ENCODE measurements around the gene SDF4. TPM values are rescaled to one million over a fixed set of nuclear protein-coding genes. Genes with fewer than 3 reads are reported as not detected.
"Not testable (repeated sequence)": the region's sequence is repeated elsewhere in the genome, so short reads cannot be mapped to it uniquely, and the experiment has no call there.

The SDF4 gene
- total and polyA plus RNA-seq, 2 of the 8 experiments (the other 6 are each of a cell fraction or from before 2014, with no cell fraction given): 45.5 to 75.6 TPM

DNA sequence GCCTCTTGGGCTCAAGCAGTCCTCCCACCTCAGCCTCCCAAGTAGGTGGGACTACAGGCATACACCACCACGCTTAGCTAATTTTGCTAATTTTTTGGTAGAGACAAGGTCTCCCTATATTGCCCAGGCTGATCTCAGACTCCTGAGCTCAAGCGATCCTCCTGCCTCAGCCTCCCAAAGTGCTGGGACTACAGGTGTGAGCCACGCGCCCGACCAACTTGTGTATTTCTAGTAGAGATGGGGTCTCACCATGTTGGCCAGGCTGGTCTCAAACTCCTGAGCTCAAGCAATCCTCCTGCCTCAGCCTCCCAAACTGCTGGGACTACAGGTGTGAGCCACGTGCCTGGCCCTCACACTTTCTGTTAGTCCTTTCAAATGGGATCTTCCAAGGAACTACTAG, 36.1 kb downstream of the SDF4 start:
- H3K36me3 ChIP-seq (ENCODE audit: control insufficient read depth in 2 of 4, insufficient read depth in 4 of 4, low read length in 3 of 4); H2AK5ac ChIP-seq (ENCODE audit: low read depth, low read length); H4K20me1 ChIP-seq (replicated peaks in 1 of 2; ENCODE audit: control insufficient read depth in 1 of 2, insufficient read depth in 2 of 2, low read length in 2 of 2); POLR2A ChIA-PET (ENCODE audit: partially characterized antibody); H4K91ac ChIP-seq (replicated peaks; ENCODE audit: insufficient read length, low read length); H3K4me2 ChIP-seq (ENCODE audit: insufficient read depth in 1 of 2, low read depth in 2 of 2, low read length in 2 of 2); DNase-seq (ENCODE audit: low read depth in 1 of 2, low spot score in 2 of 2); H3K14ac ChIP-seq (ENCODE audit: insufficient read length); H2BK15ac ChIP-seq (ENCODE audit: low read length); H2AFZ ChIP-seq (ENCODE audit: low read length); H3K9ac ChIP-seq (replicated peaks in 1 of 4; ENCODE audit: extremely low read depth in 1 of 4, low read depth in 3 of 4, low read length in 3 of 4); H4K5ac ChIP-seq (ENCODE audit: insufficient read length, low read depth, low read length); H3K4me1 ChIP-seq (replicated peaks in 1 of 4; ENCODE audit: control insufficient read depth in 3 of 4, insufficient read depth in 4 of 4, low read length in 3 of 4); H2BK120ac ChIP-seq (replicated peaks; ENCODE audit: low read depth, low read length); H3K27ac ChIP-seq (ENCODE audit: low read depth, low read length); H3K23me2 ChIP-seq (ENCODE audit: low read depth, low read length); H4K8ac ChIP-seq (ENCODE audit: extremely low read depth, insufficient read depth, low read length); FAIRE-seq; H2BK20ac ChIP-seq (ENCODE audit: low read length); H2BK5ac ChIP-seq (ENCODE audit: low read depth, low read length); H3K27me3 ChIP-seq (replicated peaks in 1 of 4; ENCODE audit: control insufficient read depth in 3 of 4, extremely low read depth in 1 of 4, insufficient read depth in 3 of 4, low read length in 3 of 4); H3K4ac ChIP-seq (replicated peaks; ENCODE audit: insufficient read length, low read depth, low read length); H3K18ac ChIP-seq (ENCODE audit: extremely low read depth, low read length); H2BK12ac ChIP-seq (ENCODE audit: low read depth, low read length); H3K56ac ChIP-seq (replicated peaks; ENCODE audit: insufficient read length, low read depth, low read length); H3K79me2 ChIP-seq (ENCODE audit: control insufficient read depth in 1 of 2, insufficient read depth in 2 of 2, low read length in 2 of 2); H3K4me3 ChIP-seq (ENCODE audit: extremely low read depth in 1 of 4, insufficient read depth in 2 of 4, low read depth in 3 of 4, low read length in 4 of 4); H3K23ac ChIP-seq (ENCODE audit: insufficient read length); H3K79me1 ChIP-seq (ENCODE audit: low read depth, low read length): not testable (repeated sequence)
- WGBS, 2 experiments (ENCODE audit: extremely low coverage in 1 of 2, insufficient coverage in 1 of 2, insufficient read length in 1 of 2, insufficient replicate concordance in 2 of 2, low coverage in 1 of 2, low lambda C conversion rate in 2 of 2, missing lambda C conversion rate in 1 of 2): 88% methylated on average over 6 of the region's 6 CpGs; no CpG with 5 or more reads in 1 of the 2 experiments
- CTCF ChIA-PET (ENCODE audit: partially characterized antibody): interaction anchor here (1.2 to 3.5 kb wide), 3 partner anchors 73 to 212 kb away, joined by 3 to 14 read pairs (median 3); no protein-coding TSS in a partner anchor
- peaks cover 5 to 14% of the 10 kb centered on the region in 2 experiments; a peak in 3 of 4 replicates for H3K9me3 ChIP-seq (ENCODE audit: insufficient read depth in 2 of 2, low read depth in 1 of 2, low read length in 1 of 2)

Measured in H1 (cell line).